ENCODE measurements around the gene FOXC1.
A peak's percentile ranks its signal among the peaks of the same experiment; 100 is the strongest.

FOXC1 gene

GRCh38 chr6:1600063-1600763 is 9.5 kb upstream of the FOXC1 start:
- no peak for DNase-seq

GRCh38 chr6:1600764-1601157 is 9.0 kb upstream of the FOXC1 start:
- DNase-seq, result no peak

- DNase-seq, result no peak
Observed at GRCh38 chr6:1601158-1602048, 8.3 kb upstream of the FOXC1 start.

- DNase-seq, result no peak
Observed at GRCh38 chr6:1602049-1602713, 7.5 kb upstream of the FOXC1 start.

GRCh38 chr6:1603708-1604107 is 6.0 kb upstream of the FOXC1 start:
- no peak for DNase-seq

GRCh38 chr6:1604158-1605003 is 5.3 kb upstream of the FOXC1 start:
- peak; percentile 56 for DNase-seq

- no peak for DNase-seq
Observed at GRCh38 chr6:1605004-1605892, 4.5 kb upstream of the FOXC1 start.

GRCh38 chr6:1605893-1606779 is 3.6 kb upstream of the FOXC1 start:
- DNase-seq, result no peak

GRCh38 chr6:1606780-1607515 is 2.8 kb upstream of the FOXC1 start:
- no peak for DNase-seq

- no peak for DNase-seq
Observed at GRCh38 chr6:1607516-1608221, 2.0 kb upstream of the FOXC1 start.

- no peak for DNase-seq
Observed at GRCh38 chr6:1608222-1609040, 1.3 kb upstream of the FOXC1 start.

GRCh38 chr6:1609041-1609647 is 571 bp upstream of the FOXC1 start:
- no peak for DNase-seq

GRCh38 chr6:1610497-1611321 is 994 bp downstream of the FOXC1 start:
- DNase-seq, result no peak

GRCh38 chr6:1611322-1611571 is 1.5 kb downstream of the FOXC1 start:
- no peak for DNase-seq

- no peak for DNase-seq
Observed at GRCh38 chr6:1611572-1612298, 2.0 kb downstream of the FOXC1 start.

GRCh38 chr6:1612299-1612973 is 2.7 kb downstream of the FOXC1 start:
- no peak for DNase-seq
